IMR-90 (cell line): ENCODE measurements around the gene DLGAP4. TPM values are rescaled to one million over a fixed set of nuclear protein-coding genes. Genes with fewer than 3 reads are reported as not detected.

ENCODE experiments used
- ATAC-seq: fragments of 200-7000 bp; cut with Tn5 transposase; 2 replicates; pipeline ENCODE4 v1.9.1; 2020; ENCODE audit warnings: low read depth, mild to moderate bottlenecking, moderate library complexity
- BruUV-seq: library from RNA; stranded (reverse); fragments of 400-500 nt; replicated peaks from 2 replicates; lab custom pipeline; 2021; lab: Mats Ljungman, UMichigan
- CTCF ChIA-PET: fragments of 300-600 bp; formaldehyde crosslinking; extraction: SDS; loops from one replicate; lab custom pipeline; 2021; ENCODE audit warnings: antibody characterized with exemption; lab: Yijun Ruan, JAX
- POLR2A ChIA-PET: fragments of 300-600 bp; sonication (Branson Sonifier 250); formaldehyde crosslinking; loops from one replicate; lab custom pipeline; 2022; ENCODE audit warnings: antibody characterized with exemption; ENCODE audit not compliant: unreplicated experiment; lab: Charles Lee
- DNase-seq: peaks from one replicate; pipeline ENCODE4 v3.0.0; 2013
- H2AFZ ChIP-seq: replicated peaks from 2 replicates; pipeline ENCODE3; 2013; ENCODE audit warnings: low read length, mild to moderate bottlenecking; ENCODE audit not compliant: poor library complexity
- H2AK5ac ChIP-seq: 2 replicates; pipeline ENCODE4 v1.6.1; 2013; ENCODE audit warnings: low read depth, low read length, inconsistent platforms
- H2AK9ac ChIP-seq: replicated peaks from 2 replicates; pipeline ENCODE3; 2013; ENCODE audit warnings: mild to moderate bottlenecking, low read depth, low read length, moderate library complexity; ENCODE audit not compliant: poor library complexity
- H2BK120ac ChIP-seq: 2 replicates; pipeline ENCODE4 v1.6.1; 2013; ENCODE audit warnings: low read depth, low read length, inconsistent platforms
- H2BK15ac ChIP-seq: 3 replicates; pipeline ENCODE4 v1.6.1; 2013; ENCODE audit warnings: low read depth, low read length, inconsistent platforms
- H2BK20ac ChIP-seq: 2 replicates; pipeline ENCODE4 v1.6.1; 2013; ENCODE audit warnings: low read depth, mild to moderate bottlenecking, inconsistent platforms, low read length, moderate library complexity
- H2BK5ac ChIP-seq: 2 replicates; pipeline ENCODE4 v1.6.1; 2013; ENCODE audit warnings: mild to moderate bottlenecking, low read depth, low read length, inconsistent platforms; ENCODE audit not compliant: poor library complexity, severe bottlenecking
- H3K14ac ChIP-seq: replicated peaks from 2 replicates; pipeline ENCODE4 v1.6.1; 2013; ENCODE audit warnings: low read depth, low read length, inconsistent platforms
- H3K18ac ChIP-seq: 2 replicates; pipeline ENCODE4 v1.6.1; 2013; ENCODE audit warnings: low read depth, low read length, control low read depth
- H3K23ac ChIP-seq: 2 replicates; pipeline ENCODE4 v1.6.1; 2013; ENCODE audit warnings: low read depth, low read length, inconsistent platforms
- H3K27ac ChIP-seq: 2 replicates; pipeline ENCODE4 v1.5.1; 2013; ENCODE audit warnings: mild to moderate bottlenecking, control low read depth, low read length; ENCODE audit not compliant: insufficient read depth
- H3K27me3 ChIP-seq: 2 replicates; pipeline ENCODE4 v1.6.1; 2013; ENCODE audit warnings: low read length; ENCODE audit not compliant: control insufficient read depth, insufficient read depth
- H3K36me3 ChIP-seq: 2 replicates; pipeline ENCODE4 v1.6.1; 2013; ENCODE audit warnings: low read length, mixed read lengths; ENCODE audit not compliant: control insufficient read depth, insufficient read depth
- H3K4ac ChIP-seq: 2 replicates; pipeline ENCODE4 v1.6.1; 2013; ENCODE audit warnings: low read depth, low read length, inconsistent platforms
- H3K4me1 ChIP-seq: 2 replicates; pipeline ENCODE4 v1.6.1; 2013; ENCODE audit warnings: low read length, mixed read lengths; ENCODE audit not compliant: control insufficient read depth, insufficient read depth
- H3K4me2 ChIP-seq: 2 replicates; pipeline ENCODE4 v1.6.1; 2013; ENCODE audit warnings: low read depth, mild to moderate bottlenecking, control low read depth, low read length, moderate library complexity
- H3K4me3 ChIP-seq: 2 replicates; pipeline ENCODE4 v1.5.1; 2013; ENCODE audit warnings: low read depth, mild to moderate bottlenecking, control low read depth, low read length, moderate library complexity; ENCODE audit not compliant: insufficient read depth
- H3K56ac ChIP-seq: 2 replicates; pipeline ENCODE4 v1.6.1; 2013; ENCODE audit warnings: low read length, inconsistent platforms; ENCODE audit not compliant: insufficient read depth; ENCODE audit errors: extremely low read depth
- H3K79me1 ChIP-seq, 2 experiments: 2 replicates each; pipeline ENCODE4 v1.6.1; 2013; ENCODE audit warnings: low read length in 2 of 2, inconsistent platforms in 1 of 2, low read depth in 1 of 2
- H3K9ac ChIP-seq: 2 replicates; pipeline ENCODE4 v1.6.1; 2013; ENCODE audit warnings: low read depth, low read length, control low read depth
- H3K9me1 ChIP-seq: 2 replicates; pipeline ENCODE4 v1.6.1; 2013; ENCODE audit warnings: low read length, inconsistent platforms; ENCODE audit not compliant: insufficient read depth
- H3K9me3 ChIP-seq: 2 replicates; pipeline ENCODE4 v1.6.1; 2013; ENCODE audit warnings: low read length; ENCODE audit not compliant: control insufficient read depth, insufficient read depth
- H4K20me1 ChIP-seq: 2 replicates; pipeline ENCODE4 v1.6.1; 2013; ENCODE audit warnings: low read length, inconsistent platforms; ENCODE audit not compliant: insufficient read depth
- H4K5ac ChIP-seq: 2 replicates; pipeline ENCODE4 v1.6.1; 2013; ENCODE audit warnings: mild to moderate bottlenecking, low read depth, low read length, control low read depth
- H4K8ac ChIP-seq, 2 experiments: 2 replicates each; pipeline ENCODE4 v1.6.1; 2013; ENCODE audit warnings: low read depth in 2 of 2, low read length in 2 of 2, control low read depth in 1 of 2, inconsistent platforms in 1 of 2
- H4K91ac ChIP-seq: 2 replicates; pipeline ENCODE4 v1.6.1; 2013; ENCODE audit warnings: low read depth, low read length, inconsistent platforms; ENCODE audit not compliant: insufficient read depth
- BHLHE40 ChIP-seq: fragments of 150-350 bp; IDR thresholded peaks from 2 replicates; pipeline ENCODE4 v1.6.1; 2016; ENCODE audit warnings: mild to moderate bottlenecking, low read depth, low read length
- CEBPB ChIP-seq: IDR thresholded peaks from 2 replicates; pipeline ENCODE4 v1.6.1; 2012; ENCODE audit warnings: low read depth, low read length, improper control_type of control experiment
- CHD1 ChIP-seq: IDR thresholded peaks from 2 replicates; pipeline ENCODE4 v1.6.1; 2012; ENCODE audit warnings: low read depth, low read length, improper control_type of control experiment
- CTCF ChIP-seq: conservative IDR thresholded peaks from 2 replicates; pipeline ENCODE4 v1.5.1; 2012; ENCODE audit warnings: mild to moderate bottlenecking, low read depth, low read length, improper control_type of control experiment
- ELK1 ChIP-seq: fragments of 150-350 bp; IDR thresholded peaks from 2 replicates; pipeline ENCODE4 v1.6.1; 2016; ENCODE audit warnings: low read depth, mild to moderate bottlenecking, low read length, moderate library complexity, borderline replicate concordance
- FOS ChIP-seq: fragments of 150-350 bp; IDR thresholded peaks from 2 replicates; pipeline ENCODE4 v1.6.1; 2016; ENCODE audit warnings: low read depth, low read length
- MXI1 ChIP-seq: IDR thresholded peaks from 2 replicates; pipeline ENCODE4 v1.6.1; 2012; ENCODE audit warnings: low read depth, mild to moderate bottlenecking, low read length, moderate library complexity, borderline replicate concordance
- NFE2L2 ChIP-seq: fragments of 150-350 bp; IDR thresholded peaks from 2 replicates; pipeline ENCODE4 v1.6.1; 2016; ENCODE audit warnings: low read depth, mild to moderate bottlenecking, low read length
- POLR2A ChIP-seq: IDR thresholded peaks from 2 replicates; pipeline ENCODE4 v1.6.1; 2012; ENCODE audit warnings: mild to moderate bottlenecking, low read depth, low read length
- RCOR1 ChIP-seq: IDR thresholded peaks from 2 replicates; pipeline ENCODE4 v1.6.1; 2012; ENCODE audit warnings: mild to moderate bottlenecking, low read length, improper control_type of control experiment; ENCODE audit not compliant: insufficient replicate concordance
- RFX5 ChIP-seq: IDR thresholded peaks from 2 replicates; pipeline ENCODE4 v1.8.0; 2012; ENCODE audit warnings: low read depth, mild to moderate bottlenecking, low read length, moderate library complexity
- SMC3 ChIP-seq: fragments of 150-350 bp; IDR thresholded peaks from 2 replicates; pipeline ENCODE4 v1.6.1; 2016; ENCODE audit warnings: low read depth, mild to moderate bottlenecking, antibody characterized with exemption, low read length, moderate library complexity
- WGBS, 2 experiments: methylation state at CpG; one replicate each; pipeline versions ENCODE4 v1.1.5 to v1.1.7; 2013; ENCODE audit warnings: missing lambda C conversion rate in 2 of 2; ENCODE audit not compliant: insufficient read length in 1 of 2; ENCODE audit errors: extremely low coverage in 2 of 2; 5-methylcytosine and 5-hydroxymethylcytosine counted together
- dilution Hi-C: fragments of 300-500 bp; cut with HindIII; formaldehyde crosslinking; loops from one replicate; pipeline ENCODE4 v1.14.3; 2018; ENCODE audit warnings: low sequenced_read_pairs; ENCODE audit not compliant: unreplicated experiment
- in situ Hi-C: fragments of 300-500 bp; cut with MboI; formaldehyde crosslinking; loops from 3 replicates; pipeline ENCODE4 v1.14.3; 2019; ENCODE audit warnings: low sequenced_read_pairs, inconsistent platforms, mixed read lengths
- intact Hi-C: fragments of 100-400 bp; cut with micrococcal nuclease; formaldehyde crosslinking; loops from 2 replicates; pipeline ENCODE4 v1.10.0; 2022
- polyA plus RNA-seq, 3 experiments: library from polyadenylated mRNA; depleted of rRNA; stranded (reverse); fragments of >200 nt; gene quantifications; 2 replicates each; pipeline ENCODE4 v1.2.3, GENCODE V29; 2012; ENCODE audit warnings: low replicate concordance in 1 of 3
- total RNA-seq: library from RNA; depleted of rRNA; stranded (reverse); fragments of >200 nt; gene quantifications from 2 replicates; pipeline ENCODE4 v1.2.3, GENCODE V29; 2012
- TF ChIP-seq, protein P1 (sequence below): fragments of 150-350 bp; IDR thresholded peaks from 2 replicates; pipeline ENCODE4 v1.6.1; 2017; ENCODE audit warnings: mild to moderate bottlenecking, antibody characterized with exemption, low read length, low read depth

Gene DLGAP4
- total and polyA plus RNA-seq, 2 of the 4 experiments (the other 2 are of a cell fraction), result 32.3 to 73.2 TPM

GRCh38 chr20:36411861-36412454 is 105.8 kb downstream of the DLGAP4 start:
- Histone ChIP-seq H2AFZ (no peak overlapping the region), H3K27ac (no peak overlapping the region), H3K4ac (no peak overlapping the region), H3K4me2 (no peak overlapping the region), H3K56ac (no peak overlapping the region), H3K14ac (no peak overlapping the region), H3K23ac (no peak overlapping the region), H2AK5ac (no peak overlapping the region), H3K18ac (no peak overlapping the region), H3K27me3 (peaks cover 28% of the 10 kb centered on the region), H3K9me1 (no peaks in the 10 kb centered on the region), H3K4me1 (no peaks in the 10 kb centered on the region), H2BK20ac (no peak overlapping the region), H4K5ac (no peak overlapping the region), H3K4me3 (no peak overlapping the region), H3K9ac (no peak overlapping the region), H2AK9ac (no peak overlapping the region), H2BK15ac (no peak overlapping the region), H4K91ac (no peak overlapping the region), H3K36me3 (no peaks in the 10 kb centered on the region), H2BK5ac (no peak overlapping the region), H2BK120ac (no peak overlapping the region), H4K20me1 (no peaks in the 10 kb centered on the region), H3K9me3 (no peaks in the 10 kb centered on the region), H3K79me1 (no peaks in the 10 kb centered on the region), H4K8ac (no peak overlapping the region)
- in situ Hi-C loops, result no loop called here
- TF ChIP-seq MXI1, result no peak
- no peak for TF ChIP-seq CTCF
- no peak for TF ChIP-seq POLR2A
- TF ChIP-seq RCOR1, result no peak
- TF ChIP-seq SMC3, result no peak
- no peak for TF ChIP-seq RFX5
- TF ChIP-seq CEBPB, result no peak
- no peak for TF ChIP-seq ELK1
- TF ChIP-seq, protein P1, sequence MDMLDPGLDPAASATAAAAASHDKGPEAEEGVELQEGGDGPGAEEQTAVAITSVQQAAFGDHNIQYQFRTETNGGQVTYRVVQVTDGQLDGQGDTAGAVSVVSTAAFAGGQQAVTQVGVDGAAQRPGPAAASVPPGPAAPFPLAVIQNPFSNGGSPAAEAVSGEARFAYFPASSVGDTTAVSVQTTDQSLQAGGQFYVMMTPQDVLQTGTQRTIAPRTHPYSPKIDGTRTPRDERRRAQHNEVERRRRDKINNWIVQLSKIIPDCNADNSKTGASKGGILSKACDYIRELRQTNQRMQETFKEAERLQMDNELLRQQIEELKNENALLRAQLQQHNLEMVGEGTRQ, result no peak
- TF ChIP-seq CHD1, result no peak
- TF ChIP-seq BHLHE40, result no peak
- TF ChIP-seq NFE2L2, result no peak
- no peak for TF ChIP-seq FOS
- DNase-seq (no peak), ATAC-seq (no peak)
- CTCF ChIA-PET, result no interaction called here
- intact Hi-C loops, result no loop called here
- POLR2A ChIA-PET, result interaction anchor here (0.6 kb wide), 1 partner anchor 93 kb away, joined by 4 read pairs; no protein-coding TSS in a partner anchor
- dilution Hi-C loops, result no loop called here
- no TSS peak for BruUV-seq
- 50% methylated on average over 4 of the region's 7 CpGs; no CpG with 5 or more reads in 1 of the 2 experiments for WGBS, 2 experiments
